B cell (primary cell): ENCODE results near the gene GFI1B. TPM values are rescaled to one million over a fixed set of nuclear protein-coding genes. Genes with fewer than 3 reads are reported as not detected.

Experiments used
- ATAC-seq: fragments of 200-7000 bp; cut with Tn5 transposase; one replicate; pipeline ENCODE4 v1.10.0; 2021; ENCODE audit warnings: low read depth, mild to moderate bottlenecking, moderate number of reproducible peaks, moderate library complexity
- CTCF ChIA-PET: fragments of 350-600 bp; sonication (Branson Sonifier 250); formaldehyde crosslinking; loops from one replicate; lab custom pipeline; 2021; ENCODE audit warnings: antibody characterized with exemption, inconsistent platforms; lab: Charles Lee
- POLR2A ChIA-PET: fragments of 350-600 bp; sonication (Branson Sonifier 250); formaldehyde crosslinking; loops from one replicate; lab custom pipeline; 2021; ENCODE audit warnings: antibody characterized with exemption; lab: Charles Lee
- DNase-seq: peaks from one replicate; pipeline ENCODE4 v3.0.0; 2013
- H2AFZ ChIP-seq: 2 replicates; pipeline ENCODE4 v1.6.1; 2012; ENCODE audit warnings: mild to moderate bottlenecking, low read depth, low read length; ENCODE audit not compliant: insufficient read depth, poor library complexity, severe bottlenecking
- H3K27ac ChIP-seq, 2 donors: 1 replicate in 1 of 2; 2 replicates in 1 of 2; pipeline ENCODE4 v1.5.1; 2012 to 2013; ENCODE audit warnings: low read length in 2 of 2, mild to moderate bottlenecking in 2 of 2, moderate library complexity in 1 of 2
- H3K27me3 ChIP-seq, 4 experiments: fragments of 200-600 bp in 1 of 4; sonication (generic) in 1 of 4; replicated peaks in 1 of 4; 1 replicate in 2 of 4; 2 replicates in 2 of 4; pipeline versions ENCODE4 v1.6.1 to v1.7.0; 2013 to 2016; ENCODE audit warnings: low read length in 3 of 4, mild to moderate bottlenecking in 2 of 4, mixed read lengths in 1 of 4, moderate library complexity in 1 of 4; ENCODE audit not compliant: insufficient read depth in 4 of 4, control insufficient read depth in 3 of 4; ENCODE audit errors: control extremely low read depth in 1 of 4
- H3K36me3 ChIP-seq, 2 experiments: replicated peaks in 1 of 2; 1 replicate in 1 of 2; 2 replicates in 1 of 2; pipeline versions ENCODE4 v1.6.1 to v1.7.1; 2013; ENCODE audit warnings: low read length in 1 of 2; ENCODE audit not compliant: insufficient read depth in 2 of 2, control insufficient read depth in 1 of 2; ENCODE audit errors: control extremely low read depth in 1 of 2, extremely low read depth in 1 of 2
- H3K4me1 ChIP-seq, 2 donors: fragments of 200-600 bp in 1 of 2; sonication (generic) in 1 of 2; 1 replicate in 1 of 2; 2 replicates in 1 of 2; pipeline versions ENCODE4 v1.5.1 to v1.6.1; 2013 to 2017; ENCODE audit warnings: low read length in 2 of 2; ENCODE audit not compliant: control insufficient read depth in 2 of 2, insufficient read depth in 2 of 2
- H3K4me2 ChIP-seq: replicated peaks from 2 replicates; pipeline ENCODE3; 2012; ENCODE audit warnings: mild to moderate bottlenecking, low read depth, low read length; ENCODE audit not compliant: poor library complexity, severe bottlenecking
- H3K4me3 ChIP-seq, 5 experiments: fragments of 200-600 bp in 1 of 5; sonication (generic) in 1 of 5; 1 replicate in 3 of 5; 2 replicates in 2 of 5; pipeline versions ENCODE4 v1.5.1 to v1.7.0; 2011 to 2016; ENCODE audit warnings: low read length in 4 of 5, mild to moderate bottlenecking in 4 of 5, low read depth in 2 of 5, control low read depth in 1 of 5, moderate library complexity in 1 of 5; ENCODE audit not compliant: insufficient read depth in 1 of 5; ENCODE audit errors: control extremely low read depth in 1 of 5, extremely low read depth in 1 of 5
- H3K79me2 ChIP-seq: fragments of 200-600 bp; sonication (generic); one replicate; pipeline ENCODE4 v1.6.0; 2016; ENCODE audit warnings: low read length; ENCODE audit not compliant: control insufficient read depth, insufficient read depth
- H3K9ac ChIP-seq: fragments of 200-600 bp; sonication (generic); 2 replicates; pipeline ENCODE4 v1.6.1; 2017; ENCODE audit warnings: mild to moderate bottlenecking, low read length, moderate library complexity
- H3K9me3 ChIP-seq, 3 donors: one replicate each; pipeline versions ENCODE4 v1.6.1 to v1.7.1; 2013; ENCODE audit warnings: low read length in 2 of 3; ENCODE audit not compliant: control insufficient read depth in 2 of 3, insufficient read depth in 1 of 3; ENCODE audit errors: control extremely low read depth in 1 of 3
- H4K20me1 ChIP-seq: 2 replicates; pipeline ENCODE4 v1.6.0; 2012; ENCODE audit warnings: mild to moderate bottlenecking, low read length; ENCODE audit not compliant: insufficient read depth, control insufficient read depth, poor library complexity, severe bottlenecking
- H3K27ac Mint-ChIP-seq: one replicate; pipeline ENCODE4 v1.8.0; 2021; ENCODE audit warnings: mixed read lengths
- H3K27me3 Mint-ChIP-seq: one replicate; pipeline ENCODE4 v1.8.0; 2021; ENCODE audit warnings: mixed read lengths
- H3K4me1 Mint-ChIP-seq: one replicate; pipeline ENCODE4 v1.8.0; 2021; ENCODE audit warnings: mixed read lengths
- H3K4me3 Mint-ChIP-seq: one replicate; pipeline ENCODE4 v1.8.0; 2021; ENCODE audit warnings: mixed read lengths
- H3K9me3 Mint-ChIP-seq: one replicate; pipeline ENCODE4 v1.8.0; 2022; ENCODE audit warnings: mixed read lengths; ENCODE audit not compliant: insufficient read depth
- EZH2 ChIP-seq: IDR thresholded peaks from 2 replicates; pipeline ENCODE4 v1.6.1; 2012; ENCODE audit warnings: borderline replicate concordance, low read depth, mild to moderate bottlenecking, moderate library complexity, low read length; ENCODE audit not compliant: insufficient read depth, poor library complexity, severe bottlenecking
- WGBS: methylation state at CpG from one replicate; pipeline ENCODE4 v1.1.5; 2013; ENCODE audit warnings: missing lambda C conversion rate; ENCODE audit not compliant: insufficient coverage; 5-methylcytosine and 5-hydroxymethylcytosine counted together
- intact Hi-C: fragments of 100-400 bp; cut with micrococcal nuclease; formaldehyde crosslinking; loops from one replicate; pipeline ENCODE4 v1.10.0; 2022
- polyA plus RNA-seq: library from polyadenylated mRNA; depleted of rRNA; stranded (reverse); fragments of >200 nt; gene quantifications from 2 replicates; pipeline ENCODE4 v1.2.3, GENCODE V29; 2012
- total RNA-seq, 2 donors: library from RNA; stranded (reverse); fragments of 120-200 nt in 1 of 2; gene quantifications; 1 replicate in 1 of 2; 2 replicates in 1 of 2; pipeline versions ENCODE4 v1.2.3 to v1.2.4, GENCODE V29; 2013 to 2022
- TF ChIP-seq, protein P1 (sequence below): fragments of 200-600 bp; IDR thresholded peaks from one replicate; pipeline ENCODE4 v1.8.0; 2022; ENCODE audit warnings: antibody characterized with exemption, mild to moderate bottlenecking

The GFI1B gene
- total and polyA plus RNA-seq, 2 donors (not counting 1 experiment from before 2014, with no cell fraction given) = 0.09 TPM; not detected in 1

DNA sequence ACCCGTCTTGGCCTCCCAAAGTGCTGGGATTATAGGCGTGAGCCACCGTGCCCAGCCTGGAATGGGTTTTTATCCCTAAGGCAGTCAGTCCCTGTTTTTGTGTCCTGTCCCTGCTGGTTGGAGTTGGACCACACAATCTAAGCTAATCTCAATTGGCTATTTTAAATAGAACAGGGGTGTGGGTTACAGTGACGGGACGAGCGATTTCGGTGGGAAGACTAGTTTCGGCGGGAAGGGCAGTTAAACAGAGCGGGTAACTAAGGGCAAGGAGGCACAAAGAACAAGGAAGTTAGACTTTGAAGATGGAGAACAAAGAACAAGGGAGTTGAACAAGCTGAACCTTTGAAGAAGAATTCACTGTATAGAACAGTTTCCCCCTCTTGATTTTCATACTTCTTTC, 53.7 kb downstream of the GFI1B start:
- DNase-seq (no peak), ATAC-seq (no peak)
- Histone ChIP-seq H3K4me3 (no peak overlapping the region), H3K36me3 (peaks cover 0 to 7% of the 10 kb centered on the region in 2 experiments), H3K27ac (no peak overlapping the region), H3K4me2 (peak overlapping the region; percentile 89), H3K79me2 (peaks cover 77% of the 10 kb centered on the region), H3K27me3 (no peaks in the 10 kb centered on the region), H3K9me3 (no peaks in the 10 kb centered on the region), H4K20me1 (peaks cover 27% of the 10 kb centered on the region), H3K9ac (no peak overlapping the region), H3K4me1 (peaks cover 20 to 24% of the 10 kb centered on the region in 2 donors), H2AFZ (no peak overlapping the region)
- Mint-ChIP-seq H3K4me1 (peaks cover 46% of the 10 kb centered on the region), H3K27me3 (no peaks in the 10 kb centered on the region), H3K4me3 (peak overlapping the region; percentile 97), H3K9me3 (no peaks in the 10 kb centered on the region), H3K27ac (peak overlapping the region; percentile 69)
- WGBS = 100% methylated on average over 2 of the region's 10 CpGs
- CTCF ChIA-PET = interaction anchor here (0.5 to 4.3 kb wide), 5 partner anchors 10 to 357 kb away, joined by 3 to 53 read pairs (median 5); no protein-coding TSS in a partner anchor
- no peak for TF ChIP-seq EZH2
- TF ChIP-seq, protein P1, sequence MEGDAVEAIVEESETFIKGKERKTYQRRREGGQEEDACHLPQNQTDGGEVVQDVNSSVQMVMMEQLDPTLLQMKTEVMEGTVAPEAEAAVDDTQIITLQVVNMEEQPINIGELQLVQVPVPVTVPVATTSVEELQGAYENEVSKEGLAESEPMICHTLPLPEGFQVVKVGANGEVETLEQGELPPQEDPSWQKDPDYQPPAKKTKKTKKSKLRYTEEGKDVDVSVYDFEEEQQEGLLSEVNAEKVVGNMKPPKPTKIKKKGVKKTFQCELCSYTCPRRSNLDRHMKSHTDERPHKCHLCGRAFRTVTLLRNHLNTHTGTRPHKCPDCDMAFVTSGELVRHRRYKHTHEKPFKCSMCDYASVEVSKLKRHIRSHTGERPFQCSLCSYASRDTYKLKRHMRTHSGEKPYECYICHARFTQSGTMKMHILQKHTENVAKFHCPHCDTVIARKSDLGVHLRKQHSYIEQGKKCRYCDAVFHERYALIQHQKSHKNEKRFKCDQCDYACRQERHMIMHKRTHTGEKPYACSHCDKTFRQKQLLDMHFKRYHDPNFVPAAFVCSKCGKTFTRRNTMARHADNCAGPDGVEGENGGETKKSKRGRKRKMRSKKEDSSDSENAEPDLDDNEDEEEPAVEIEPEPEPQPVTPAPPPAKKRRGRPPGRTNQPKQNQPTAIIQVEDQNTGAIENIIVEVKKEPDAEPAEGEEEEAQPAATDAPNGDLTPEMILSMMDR = no peak
- POLR2A ChIA-PET = no interaction called here
- intact Hi-C loops = loop anchor here (5.0 kb wide), 1 partner anchor 385 kb away; the partner anchor contains the start of gene REXO4

DNA sequence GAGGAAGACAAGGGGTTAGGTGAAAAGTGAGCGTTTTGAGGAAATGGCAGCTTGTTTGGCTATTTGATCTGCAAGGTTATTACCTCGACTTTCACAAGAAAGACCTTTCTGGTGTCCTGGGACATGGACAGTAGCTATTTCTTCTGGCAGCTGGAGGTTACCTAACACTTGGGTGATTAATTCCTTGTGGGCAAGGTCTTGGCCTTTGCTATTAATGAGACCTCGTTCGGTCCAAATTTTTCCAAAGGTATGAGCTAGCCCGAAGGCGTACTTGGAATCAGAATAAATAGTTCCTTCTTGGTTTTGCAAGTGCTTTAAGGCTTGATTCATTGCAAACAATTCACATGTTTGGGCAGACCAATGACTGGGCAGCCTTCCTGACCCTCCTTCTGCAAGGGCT, 57.2 kb downstream of the GFI1B start:
- ChIA-PET POLR2A (no interaction called here), CTCF (interaction anchor here (0.8 to 1.4 kb wide), 4 partner anchors 14 to 145 kb away, joined by 3 to 4 read pairs (median 3); no protein-coding TSS in a partner anchor)
- Histone ChIP-seq H3K36me3 (peaks cover 0 to 7% of the 10 kb centered on the region in 2 experiments), H3K27me3 (no peaks in the 10 kb centered on the region), H4K20me1 (peaks cover 53% of the 10 kb centered on the region), H3K79me2 (peaks cover 93% of the 10 kb centered on the region), H3K4me2 (no peak overlapping the region), H2AFZ (no peak overlapping the region), H3K9ac (no peak overlapping the region), H3K27ac (no peak overlapping the region), H3K9me3 (no peaks in the 10 kb centered on the region), H3K4me1 (peaks cover 12 to 13% of the 10 kb centered on the region in 2 donors), H3K4me3 (no peak overlapping the region)
- WGBS = 79% methylated on average over 6 of the region's 6 CpGs
- Mint-ChIP-seq H3K27ac (no peak overlapping the region), H3K4me3 (no peak overlapping the region), H3K9me3 (no peaks in the 10 kb centered on the region), H3K4me1 (peaks cover 31% of the 10 kb centered on the region), H3K27me3 (no peaks in the 10 kb centered on the region)
- intact Hi-C loops = no loop called here
- ATAC-seq = no peak
- no peak for TF ChIP-seq EZH2
- TF ChIP-seq, protein P1 = no peak
- DNase-seq = no peak
